HS-27A (cell line): ENCODE data around the gene CEP131.

Experiments
- DNase-seq: peaks from one replicate; pipeline ENCODE4 v3.0.0-alpha.2; 2012; ENCODE audit warnings: low read depth, missing footprints

Gene CEP131

GRCh38 chr17:81223762-81224130, 981 bp upstream of the CEP131 start:
- DNase-seq: no peak

- no peak for DNase-seq
These were observed 202 bp downstream of the CEP131 start for GRCh38 chr17:81222620-81222905.

GRCh38 chr17:81221842-81222619, 734 bp downstream of the CEP131 start:
- DNase-seq: no peak

- no peak for DNase-seq
These were observed 1.4 kb downstream of the CEP131 start for GRCh38 chr17:81221371-81221841.

- no peak for DNase-seq
These were observed 3.1 kb downstream of the CEP131 start for GRCh38 chr17:81219476-81220180.

GRCh38 chr17:81218991-81219390, 3.8 kb downstream of the CEP131 start:
- DNase-seq: no peak

GRCh38 chr17:81218459-81218858, 4.3 kb downstream of the CEP131 start:
- no peak for DNase-seq

GRCh38 chr17:81217491-81217890, 5.3 kb downstream of the CEP131 start:
- no peak for DNase-seq

- no peak for DNase-seq
These were observed 8.8 kb downstream of the CEP131 start for GRCh38 chr17:81213978-81214377.

GRCh38 chr17:81212365-81212764, 10.4 kb downstream of the CEP131 start:
- no peak for DNase-seq

- DNase-seq: no peak
These were observed 11.9 kb downstream of the CEP131 start for GRCh38 chr17:81210868-81211267.

- no peak for DNase-seq
These were observed 12.3 kb downstream of the CEP131 start for GRCh38 chr17:81210466-81210865.

- DNase-seq: no peak
These were observed 13.6 kb downstream of the CEP131 start for GRCh38 chr17:81209141-81209540.

- no peak for DNase-seq
These were observed 14.1 kb downstream of the CEP131 start for GRCh38 chr17:81208651-81209050.

GRCh38 chr17:81207610-81208581, 14.9 kb downstream of the CEP131 start:
- DNase-seq: no peak

GRCh38 chr17:81206657-81207056, 16.1 kb downstream of the CEP131 start:
- no peak for DNase-seq

GRCh38 chr17:81206166-81206565, 16.6 kb downstream of the CEP131 start:
- DNase-seq: no peak

- DNase-seq: no peak
These were observed 18.2 kb downstream of the CEP131 start for GRCh38 chr17:81204578-81204977.

- no peak for DNase-seq
These were observed 19.6 kb downstream of the CEP131 start for GRCh38 chr17:81203136-81203535.

GRCh38 chr17:81202318-81202717, 20.4 kb downstream of the CEP131 start:
- DNase-seq: no peak

GRCh38 chr17:81200695-81201580, 21.8 kb downstream of the CEP131 start:
- DNase-seq: no peak

- DNase-seq: no peak
These were observed 22.6 kb downstream of the CEP131 start for GRCh38 chr17:81200201-81200600.
